GM18505 (cell line): ENCODE results near the gene EWSR1.

Experiments used
- ATAC-seq: cut with Tn5 transposase; IDR thresholded peaks from one replicate; pipeline ENCODE4 v1.9.1; 2021; ENCODE audit not compliant: unreplicated experiment
- POLR2A ChIP-seq: IDR thresholded peaks from 4 replicates; pipeline ENCODE4 v1.6.1; 2011; ENCODE audit warnings: borderline replicate concordance; ENCODE audit not compliant: insufficient read depth, insufficient read length; ENCODE audit errors: extremely low read depth

EWSR1 gene

DNA sequence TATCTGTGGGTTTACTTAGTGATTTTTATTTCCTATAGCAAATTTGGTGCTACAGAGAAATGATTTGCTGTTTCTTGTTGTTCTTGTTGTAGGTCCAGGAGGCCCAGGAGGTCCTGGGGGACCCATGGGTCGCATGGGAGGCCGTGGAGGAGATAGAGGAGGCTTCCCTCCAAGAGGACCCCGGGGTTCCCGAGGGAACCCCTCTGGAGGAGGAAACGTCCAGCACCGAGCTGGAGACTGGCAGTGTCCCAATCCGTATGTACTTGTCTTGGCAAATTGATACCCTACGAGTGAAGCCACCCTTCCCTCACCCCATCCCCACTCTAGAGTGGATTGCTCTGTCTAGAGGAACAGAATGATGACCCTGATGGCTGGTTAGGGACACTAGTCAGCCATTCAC lies 30.6 kb downstream of the EWSR1 start:
- TF ChIP-seq POLR2A: peak; percentile 13
- ATAC-seq: no peak

DNA sequence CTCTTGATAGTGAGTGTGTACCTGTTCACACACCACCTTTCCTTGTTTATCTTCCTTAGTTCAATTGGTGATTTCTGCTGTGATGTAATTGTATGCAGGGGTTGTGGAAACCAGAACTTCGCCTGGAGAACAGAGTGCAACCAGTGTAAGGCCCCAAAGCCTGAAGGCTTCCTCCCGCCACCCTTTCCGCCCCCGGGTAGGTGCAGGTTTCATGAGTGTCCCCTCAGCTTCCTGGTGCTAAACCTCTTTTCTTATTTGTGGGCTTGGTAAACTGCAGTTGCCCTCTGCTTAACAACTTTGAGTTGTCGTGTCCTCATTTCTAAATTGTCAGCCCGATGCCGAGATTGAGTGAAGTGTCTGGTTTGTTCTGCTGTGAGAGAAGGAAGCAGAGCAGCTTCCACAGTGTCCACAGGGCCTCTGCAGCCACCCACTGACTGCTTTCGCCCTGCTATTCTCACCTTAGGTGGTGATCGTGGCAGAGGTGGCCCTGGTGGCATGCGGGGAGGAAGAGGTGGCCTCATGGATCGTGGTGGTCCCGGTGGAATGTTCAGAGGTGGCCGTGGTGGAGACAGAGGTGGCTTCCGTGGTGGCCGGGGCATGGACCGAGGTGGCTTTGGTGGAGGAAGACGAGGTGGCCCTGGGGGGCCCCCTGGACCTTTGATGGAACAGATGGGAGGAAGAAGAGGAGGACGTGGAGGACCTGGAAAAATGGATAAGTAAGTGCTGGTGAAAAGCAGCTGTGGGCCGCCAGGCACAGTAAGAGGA lies 31.2 kb downstream of the EWSR1 start:
- ATAC-seq: no peak
- TF ChIP-seq POLR2A: no peak

DNA sequence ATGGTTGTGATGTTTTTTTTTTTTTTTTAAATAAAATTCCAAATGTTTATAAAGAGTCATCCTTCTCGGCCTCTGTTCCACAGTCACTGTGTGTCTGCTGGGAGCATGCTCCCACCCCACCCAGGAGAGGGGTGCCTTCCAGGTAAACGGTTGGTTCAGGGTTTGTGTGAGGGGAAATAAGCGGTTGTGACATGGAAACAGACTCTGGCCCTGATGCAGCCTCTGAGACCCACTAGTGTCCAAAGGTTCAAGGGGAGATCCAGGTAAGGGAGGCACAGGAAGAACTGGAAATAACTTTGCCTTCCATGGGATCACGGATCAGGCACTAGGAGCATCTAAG lies 32.4 kb downstream of the EWSR1 start:
- no peak for TF ChIP-seq POLR2A

GRCh38 chr22:29300807-29301601 lies 32.9 kb downstream of the EWSR1 start:
- no peak for ATAC-seq
- TF ChIP-seq POLR2A: no peak

More for the DNA sequence above, 32.4 kb downstream of the EWSR1 start:
- ATAC-seq: no peak

- ATAC-seq: no peak
- no peak for TF ChIP-seq POLR2A
Observed at GRCh38 chr22:29301716-29302401, 33.8 kb downstream of the EWSR1 start.

DNA sequence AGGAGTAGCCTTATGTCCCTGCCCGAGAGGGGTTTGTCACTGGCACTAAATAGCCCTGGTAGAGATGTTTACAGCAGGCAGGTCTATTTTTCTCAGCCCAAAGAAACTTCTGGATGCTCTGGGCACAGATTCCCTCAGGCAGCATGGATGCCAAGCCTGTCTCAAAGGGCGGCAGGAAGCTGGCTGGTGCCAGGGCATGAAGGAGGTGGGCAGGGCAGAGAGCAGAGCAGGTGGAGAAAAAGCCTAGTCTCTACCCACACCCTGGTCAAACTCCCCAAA lies 34.3 kb downstream of the EWSR1 start:
- TF ChIP-seq POLR2A: no peak
- ATAC-seq: no peak

DNA sequence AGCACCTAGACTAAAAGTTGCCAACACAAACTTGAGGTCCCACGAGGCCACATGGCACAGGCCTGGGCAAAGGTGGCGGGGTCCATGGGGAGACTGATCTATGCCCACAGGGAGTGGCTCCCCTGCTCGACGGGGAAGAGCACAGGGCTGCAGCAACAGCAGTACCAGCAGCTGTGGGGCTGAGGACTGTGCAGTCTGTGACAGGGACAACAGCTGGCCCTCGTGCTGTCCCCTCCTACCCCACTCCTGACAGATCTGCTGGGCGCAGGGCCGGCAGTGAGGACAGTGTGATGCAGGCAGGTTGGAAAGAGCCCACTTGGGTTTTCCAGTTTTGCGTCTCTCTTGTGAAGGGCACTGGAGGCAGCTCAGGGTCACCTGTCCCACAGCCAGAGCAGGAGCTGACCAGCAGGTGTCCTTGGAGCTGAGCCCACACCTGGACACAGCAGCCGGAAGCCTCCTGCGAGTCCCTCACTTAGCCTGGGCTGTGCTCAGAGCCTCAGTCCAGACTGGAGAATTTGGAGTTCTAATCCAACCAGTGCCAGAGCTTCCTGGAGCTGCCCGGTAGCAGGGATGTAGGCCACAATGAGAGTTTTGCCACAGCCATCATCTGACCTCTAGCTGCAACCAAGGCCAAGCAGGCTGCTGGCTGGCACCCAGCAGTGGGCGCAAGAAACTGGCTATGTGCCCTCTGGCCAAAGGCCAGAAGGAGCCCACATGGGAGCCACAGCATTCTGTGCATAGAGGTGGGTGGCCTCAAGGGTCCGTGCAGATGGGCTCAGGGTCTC lies 34.8 kb downstream of the EWSR1 start:
- no peak for ATAC-seq
- TF ChIP-seq POLR2A: no peak

GRCh38 chr22:29305836-29306174 lies 37.7 kb downstream of the EWSR1 start:
- TF ChIP-seq POLR2A: no peak
- ATAC-seq: no peak

DNA sequence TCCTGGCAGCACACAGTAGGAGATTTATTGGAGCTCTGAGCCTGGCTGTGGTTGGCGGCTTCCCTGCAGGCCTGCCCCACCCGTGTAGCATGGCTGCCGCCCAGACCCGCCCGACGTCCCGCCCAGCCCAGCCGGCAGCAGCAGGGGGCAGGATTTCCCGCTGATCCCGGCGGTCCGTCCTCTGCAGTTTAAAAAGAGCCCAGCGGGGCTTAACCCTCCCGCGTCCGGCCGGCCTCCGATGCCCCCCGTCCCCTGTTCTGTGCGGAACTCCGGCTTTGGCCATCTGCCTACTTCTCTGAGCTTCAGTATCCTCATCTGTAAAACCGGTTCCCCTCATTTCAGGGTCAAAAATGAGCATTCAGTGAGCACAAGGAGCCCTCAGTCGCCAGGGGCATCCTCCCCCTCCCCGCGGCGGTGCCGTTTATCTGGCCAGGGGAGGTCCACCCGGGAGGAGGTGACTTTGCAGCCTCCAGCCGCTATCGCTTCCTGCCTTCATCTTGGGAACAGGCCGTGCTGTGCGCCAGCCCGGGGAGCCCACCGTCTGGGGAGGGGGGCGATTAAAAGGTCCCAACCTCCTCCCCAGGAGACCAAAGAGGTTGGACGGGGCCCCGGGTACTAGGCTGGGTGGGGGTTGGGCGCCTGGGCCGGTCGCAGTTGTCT lies 38.2 kb downstream of the EWSR1 start, which contains the start of gene GAS2L1:
Gene GAS2L1, plus strand, starts transcription at position 476 of the 660 bp plus-strand sequence. CDS start 1,456 bp downstream, outside the sequence.
- no peak for ATAC-seq
- TF ChIP-seq POLR2A: no peak

- ATAC-seq: no peak
- TF ChIP-seq POLR2A: no peak
Observed at GRCh38 chr22:29306835-29307595, 38.9 kb downstream of the EWSR1 start.

GRCh38 chr22:29307596-29308147 lies 39.6 kb downstream of the EWSR1 start:
- no peak for TF ChIP-seq POLR2A
- ATAC-seq: no peak
